Right cardiac atrium (tissue), 5 donors: ENCODE data around the gene FITM2. TPM values are rescaled to one million over a fixed set of nuclear protein-coding genes. Genes with fewer than 3 reads are reported as not detected.
A peak's percentile ranks its signal among the peaks of the same experiment; 100 is the strongest.
"Not testable (repeated sequence)": the region's sequence is repeated elsewhere in the genome, so short reads cannot be mapped to it uniquely, and the experiment has no call there.

Experiments used
- ATAC-seq, 2 donors: fragments of 200-7000 bp; cut with Tn5 transposase; one replicate each; pipeline versions ENCODE4 v1.8.0 to v1.9.1; 2020; ENCODE audit warnings: moderate library complexity in 2 of 2, mild to moderate bottlenecking in 1 of 2
- DNase-seq, 3 donors: peaks; one replicate each; pipeline ENCODE4 v3.0.0-alpha.2; 2020
- H3K27ac ChIP-seq: one replicate; pipeline ENCODE4 v1.5.1; 2013; ENCODE audit warnings: mild to moderate bottlenecking, low read length, control low read depth, moderate library complexity
- H3K27me3 ChIP-seq: one replicate; pipeline ENCODE4 v1.6.1; 2013; ENCODE audit not compliant: control insufficient read depth, insufficient read depth
- H3K4me1 ChIP-seq: one replicate; pipeline ENCODE4 v1.6.1; 2013; ENCODE audit warnings: low read length; ENCODE audit not compliant: control insufficient read depth, insufficient read depth
- H3K4me3 ChIP-seq: one replicate; pipeline ENCODE4 v1.5.1; 2013; ENCODE audit warnings: low read length, control low read depth
- H3K9me3 ChIP-seq: one replicate; pipeline ENCODE4 v1.6.1; 2013; ENCODE audit warnings: low read length; ENCODE audit not compliant: control insufficient read depth
- WGBS: extraction: QIAGEN DNeasy Blood & Tissue Kit; methylation state at CpG from one replicate; pipeline ENCODE4 v1.1.7; 2013; 5-methylcytosine and 5-hydroxymethylcytosine counted together
- intact Hi-C, 4 donors: fragments of 100-400 bp; cut with DNase I; formaldehyde crosslinking; loops; one replicate each; pipeline versions ENCODE4 v1.11.0 to v1.14.0; 2022 to 2023
- polyA plus RNA-seq: library from polyadenylated mRNA; stranded (reverse); fragments of 200-250 nt; gene quantifications from one replicate; pipeline ENCODE4 v1.2.3, GENCODE V29; 2013
- total RNA-seq, 4 donors: library from RNA; stranded (reverse); fragmentation: NEBNext Ultra II Directional; extraction: Animal tissue kit (Norgen Biotek cat#: 25700); gene quantifications; one replicate each; pipeline ENCODE4 v1.2.1, GENCODE V29; 2021
- donor health status: healthy with polysubstance abuse.
- donor health status: DM: no; HTN: yes; CAD: no.
- donor health status: DM: no; HTN: no; CAD: no.
- donor health status: DM: no; HTN: yes; CAD: no; lungs with severe emphysema.
- donor health status: DM: yes; HTN: yes; CAD: no.

The FITM2 gene
- total and polyA plus RNA-seq, 5 donors: 57.1 to 150 (median 143) TPM

DNA sequence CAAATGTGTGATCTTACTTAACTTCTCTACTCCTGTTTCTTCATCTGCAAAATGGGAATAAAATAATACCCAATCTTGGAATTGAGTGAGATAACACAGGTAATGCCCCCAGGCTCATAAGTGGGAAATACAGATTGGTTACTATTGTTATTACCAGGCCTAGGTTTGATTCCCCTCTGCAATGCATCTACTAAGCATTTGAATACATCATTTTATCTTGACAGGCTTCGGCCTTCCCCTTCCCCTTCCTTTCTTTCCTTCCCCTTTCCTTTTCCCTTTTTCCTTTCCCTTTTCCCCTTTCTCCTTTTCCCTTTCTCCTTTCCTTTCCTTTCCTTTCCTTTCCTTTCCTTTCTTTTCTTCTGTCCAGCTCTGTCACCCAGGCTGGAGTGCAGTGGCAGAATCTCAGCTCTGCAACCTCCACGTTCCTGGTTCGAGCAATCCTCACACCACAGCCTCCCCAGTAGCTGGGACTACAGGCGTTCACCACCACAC lies 37.2 kb upstream of the FITM2 start:
- DNase-seq: no peak
- no peak for ATAC-seq
- WGBS: 92% methylated on average over 4 of the region's 4 CpGs
- H3K4me1 ChIP-seq: no peaks in the 10 kb centered on the region
- no peak overlapping the region for H3K4me3 ChIP-seq
- no peaks in the 10 kb centered on the region for H3K27me3 ChIP-seq
- no peak overlapping the region for H3K27ac ChIP-seq
- H3K9me3 ChIP-seq: no peaks in the 10 kb centered on the region
- intact Hi-C loops: no loop called here

DNA sequence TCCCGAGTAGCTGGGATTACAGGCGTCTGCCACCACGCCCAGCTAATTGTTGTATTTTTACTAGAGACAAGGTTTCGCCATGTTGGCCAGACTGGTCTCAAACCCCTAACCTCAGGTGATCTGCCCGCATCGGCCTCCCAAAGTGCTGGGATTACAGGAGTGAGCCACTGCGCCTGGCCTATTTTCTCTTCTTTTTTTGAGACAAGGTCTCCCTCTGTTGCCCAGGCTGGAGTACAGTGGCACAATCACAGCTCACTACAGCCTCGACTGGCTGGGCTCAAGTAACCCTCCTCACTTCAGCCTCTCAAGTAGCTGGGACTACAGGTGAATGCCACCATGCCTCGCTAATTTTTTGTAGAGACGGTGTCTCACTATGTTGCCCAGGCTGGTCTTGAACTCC lies 34.9 kb upstream of the FITM2 start:
- 86% methylated on average over 10 of the region's 10 CpGs for WGBS
- H3K9me3 ChIP-seq, intact Hi-C loops, H3K27me3 ChIP-seq, H3K4me3 ChIP-seq, H3K4me1 ChIP-seq, H3K27ac ChIP-seq, ATAC-seq, DNase-seq: not testable (repeated sequence)

DNA sequence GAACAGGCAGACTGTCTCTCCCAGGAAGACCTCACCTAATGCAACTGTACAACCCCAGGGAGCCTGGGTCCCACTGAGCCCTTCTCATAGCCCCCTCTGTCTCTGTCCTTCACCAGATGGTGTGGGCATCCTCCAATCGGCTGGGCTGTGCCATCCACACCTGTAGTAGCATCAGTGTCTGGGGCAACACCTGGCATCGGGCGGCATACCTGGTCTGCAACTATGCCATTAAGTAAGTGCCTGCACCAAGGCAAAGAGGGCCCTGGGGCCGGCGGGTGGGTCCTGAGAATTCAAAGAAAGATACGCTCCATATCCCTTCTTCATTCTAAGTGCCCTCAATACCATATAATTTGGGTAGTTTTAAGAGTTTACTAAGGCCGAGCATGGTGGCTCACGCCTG lies 34.1 kb upstream of the FITM2 start:
- H3K9me3 ChIP-seq: no peaks in the 10 kb centered on the region
- H3K27me3 ChIP-seq: no peaks in the 10 kb centered on the region
- intact Hi-C loops: no loop called here
- H3K4me3 ChIP-seq: no peak overlapping the region
- H3K4me1 ChIP-seq: no peaks in the 10 kb centered on the region
- no peak overlapping the region for H3K27ac ChIP-seq
- ATAC-seq (no peak), DNase-seq (no peak)
- WGBS: 94% methylated on average over 8 of the region's 8 CpGs

DNA sequence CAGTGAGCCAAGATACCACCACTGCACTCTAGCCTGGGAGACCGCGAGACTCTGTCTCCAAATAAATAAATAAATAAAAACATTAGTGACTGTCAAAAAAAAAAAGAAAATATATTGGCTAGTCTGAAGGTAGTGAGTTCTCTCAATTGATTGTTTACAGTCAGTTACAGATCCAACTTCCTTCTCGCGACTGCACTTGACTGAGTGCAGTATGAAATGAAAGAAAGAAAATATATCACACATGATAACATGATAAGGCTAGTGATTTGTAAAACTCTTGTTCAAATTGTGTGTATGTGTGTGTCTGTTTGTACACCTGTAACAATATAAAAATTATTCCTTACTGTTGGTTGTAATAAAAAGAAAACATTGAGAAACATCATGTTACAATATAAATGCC lies 33.7 kb upstream of the FITM2 start:
- H3K9me3 ChIP-seq: no peaks in the 10 kb centered on the region
- ATAC-seq (no peak), DNase-seq (no peak)
- 84% methylated on average over 4 of the region's 4 CpGs for WGBS
- no peak overlapping the region for H3K4me3 ChIP-seq
- no peaks in the 10 kb centered on the region for H3K27me3 ChIP-seq
- intact Hi-C loops: no loop called here
- H3K27ac ChIP-seq: no peak overlapping the region
- no peaks in the 10 kb centered on the region for H3K4me1 ChIP-seq

DNA sequence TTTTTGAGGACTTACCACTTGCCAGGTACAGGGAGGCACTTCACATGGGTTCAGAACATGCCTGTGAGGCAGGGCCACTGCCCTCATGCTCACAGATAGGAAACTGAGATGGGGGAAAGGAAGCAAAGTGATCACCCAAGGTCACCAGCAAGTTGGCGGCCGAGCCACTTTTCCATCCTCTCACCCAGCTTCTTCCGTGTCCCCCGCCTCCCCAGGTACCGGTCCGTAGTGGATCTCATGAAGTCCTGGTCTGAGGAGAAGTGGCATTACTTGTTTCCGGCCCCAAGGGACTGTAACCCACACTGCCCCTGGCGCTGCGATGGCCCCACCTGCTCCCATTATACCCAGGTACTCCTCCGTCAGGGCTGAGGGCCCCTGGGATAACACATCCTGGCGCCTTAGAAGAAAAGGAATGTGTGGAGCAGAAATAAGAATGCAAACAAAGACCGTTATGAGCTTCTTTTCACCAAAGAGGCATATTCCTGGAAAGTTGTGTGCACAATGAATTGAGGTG lies 32.2 kb upstream of the FITM2 start:
- intact Hi-C loops: no loop called here
- Histone ChIP-seq H3K9me3 (no peaks in the 10 kb centered on the region), H3K4me3 (no peak overlapping the region), H3K4me1 (no peaks in the 10 kb centered on the region), H3K27ac (no peak overlapping the region), H3K27me3 (no peaks in the 10 kb centered on the region)
- ATAC-seq (no peak), DNase-seq (no peak)
- WGBS: 82% methylated on average over 12 of the region's 12 CpGs

DNA sequence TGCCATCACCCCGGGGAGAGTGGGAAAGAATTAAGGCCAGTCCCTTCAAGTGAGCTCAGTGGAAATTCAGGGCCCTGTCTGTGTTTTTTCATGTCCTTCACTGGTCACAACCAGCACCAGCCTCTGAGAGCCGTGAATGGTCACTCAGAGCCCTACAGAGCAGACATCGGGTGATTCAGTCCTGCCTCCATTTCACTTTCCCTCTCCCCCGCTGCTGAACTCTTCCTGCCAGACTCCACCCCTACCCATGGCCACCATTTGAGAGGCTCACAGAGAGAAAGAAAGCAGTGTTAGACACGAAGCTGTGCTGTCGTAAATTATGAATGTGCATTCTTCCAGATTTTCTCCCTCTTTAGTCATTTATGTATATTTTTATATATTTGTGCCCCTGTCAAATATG lies 31.2 kb upstream of the FITM2 start:
- peak; percentile 32 to 64 for ATAC-seq
- Histone ChIP-seq H3K27ac (peak overlapping the region; percentile 36), H3K27me3 (no peaks in the 10 kb centered on the region), H3K9me3 (no peaks in the 10 kb centered on the region), H3K4me1 (no peaks in the 10 kb centered on the region), H3K4me3 (no peak overlapping the region)
- intact Hi-C loops: no loop called here
- WGBS: 42% methylated on average over 6 of the region's 6 CpGs
- DNase-seq: no peak

DNA sequence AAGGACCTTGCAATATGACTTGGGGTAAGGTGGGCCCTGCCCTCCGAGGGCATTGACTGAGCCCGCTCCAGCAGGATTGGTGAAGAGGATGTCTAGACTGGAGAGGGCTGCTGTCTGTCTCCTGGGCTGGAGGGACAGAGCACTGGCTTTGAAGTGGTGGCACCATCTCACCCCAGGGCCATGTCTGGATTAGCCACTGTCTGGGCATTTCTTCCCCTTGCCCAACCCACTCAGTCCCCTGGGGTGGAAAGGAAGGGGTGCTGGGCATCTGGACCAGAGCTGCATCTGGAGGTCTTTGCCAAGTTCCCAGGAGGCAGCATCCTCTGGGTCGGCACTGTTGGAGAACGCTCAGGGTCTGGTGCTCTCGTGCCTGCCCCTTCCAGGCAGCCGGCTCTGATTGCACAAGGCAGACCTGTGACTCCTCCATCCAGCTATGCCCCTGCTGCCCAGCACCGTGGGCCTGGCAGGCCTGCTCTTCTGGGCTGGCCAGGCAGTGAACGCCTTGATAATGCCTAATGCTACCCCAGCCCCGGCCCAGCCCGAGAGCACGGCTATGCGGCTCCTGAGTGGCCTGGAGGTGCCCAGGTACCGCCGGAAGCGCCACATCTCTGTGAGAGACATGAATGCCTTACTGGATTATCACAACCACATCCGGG lies 25.9 kb upstream of the FITM2 start, which contains the start of gene R3HDML:
Gene R3HDML, plus strand, starts transcription at position 319 of the 656 bp plus-strand sequence. Its CDS starts 115 bp downstream, at position 434.
- intact Hi-C loops: no loop called here
- DNase-seq (no peak), ATAC-seq (no peak)
- H3K4me1 ChIP-seq: no peaks in the 10 kb centered on the region
- H3K4me3 ChIP-seq: no peak within 1 kb of the TSS
- H3K9me3 ChIP-seq: no peaks in the 10 kb centered on the region
- H3K27ac ChIP-seq: no peak within 1 kb of the TSS
- WGBS: 84% methylated on average over 16 of the region's 16 CpGs
- no peaks in the 10 kb centered on the region for H3K27me3 ChIP-seq

DNA sequence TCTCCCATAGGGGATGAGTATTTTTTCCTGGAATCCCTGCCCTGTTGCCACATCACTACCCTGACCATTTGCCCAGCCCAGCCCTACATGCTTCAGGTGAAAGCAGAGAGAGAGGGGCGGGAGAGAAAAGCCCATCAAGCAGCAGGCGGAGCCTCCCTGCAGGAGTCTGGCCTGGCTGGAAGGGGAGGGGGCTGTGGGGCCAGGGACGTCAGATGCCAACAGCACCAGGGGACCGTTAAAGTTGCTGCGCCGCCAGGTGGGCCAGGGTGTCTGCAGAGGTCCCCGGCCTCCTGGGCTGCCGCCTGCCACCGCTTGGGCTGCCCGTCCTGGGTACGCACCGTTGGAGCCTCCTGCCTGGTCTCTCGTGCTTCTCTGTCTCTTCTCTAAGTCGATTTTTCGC lies 25.1 kb upstream of the FITM2 start:
- no peak for ATAC-seq
- intact Hi-C loops: no loop called here

DNA sequence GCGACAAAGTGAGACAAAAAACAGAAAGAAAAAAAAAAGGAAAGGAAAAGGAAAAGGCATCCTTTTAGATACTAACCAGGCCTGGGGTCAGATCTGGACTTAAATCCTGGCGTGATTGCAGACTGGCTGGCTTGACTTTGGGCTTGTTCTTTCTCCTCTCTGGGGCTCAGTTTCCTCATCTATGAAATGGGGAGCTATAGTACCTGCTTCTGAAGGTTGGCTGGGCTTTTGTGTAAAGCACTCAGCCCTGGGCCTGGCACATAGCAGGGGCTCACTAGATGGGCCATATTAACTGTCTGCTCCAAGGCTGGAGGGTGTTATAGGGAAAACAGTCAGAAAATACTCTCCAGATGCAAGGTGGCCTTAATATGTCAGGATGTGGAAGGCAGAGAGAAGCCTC lies 24.7 kb upstream of the FITM2 start:
- Histone ChIP-seq H3K4me1 (no peaks in the 10 kb centered on the region), H3K4me3 (no peak overlapping the region), H3K27ac (no peak overlapping the region), H3K27me3 (no peaks in the 10 kb centered on the region), H3K9me3 (no peaks in the 10 kb centered on the region)
- intact Hi-C loops: no loop called here
- WGBS: 78% methylated on average over 2 of the region's 2 CpGs
- no peak for DNase-seq
- ATAC-seq: no peak

More for the DNA sequence above, 25.1 kb upstream of the FITM2 start:
- Histone ChIP-seq H3K27ac (no peak overlapping the region), H3K27me3 (no peaks in the 10 kb centered on the region), H3K4me3 (no peak overlapping the region), H3K4me1 (no peaks in the 10 kb centered on the region), H3K9me3 (no peaks in the 10 kb centered on the region)
- no peak for DNase-seq
- WGBS: 38% methylated on average over 15 of the region's 15 CpGs

DNA sequence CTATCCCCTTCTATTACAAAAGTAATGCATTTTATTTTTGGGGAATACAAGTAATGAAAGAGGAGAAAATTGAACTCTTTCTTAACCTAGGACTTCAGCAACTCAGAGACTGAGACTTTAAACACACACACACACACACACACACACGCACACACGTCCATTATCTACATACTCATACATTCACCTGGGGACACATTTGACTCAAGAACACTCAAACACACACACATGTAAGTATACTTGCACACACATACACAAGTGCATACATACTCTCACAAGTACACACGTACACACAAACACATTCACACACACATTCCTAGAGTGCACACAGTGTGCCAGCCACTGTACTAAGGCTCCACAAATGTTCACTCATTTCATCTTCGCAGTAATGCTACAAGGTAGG lies 23.7 kb upstream of the FITM2 start:
- ATAC-seq: no peak
- H3K27ac ChIP-seq: no peak overlapping the region
- no peak for DNase-seq
- no peaks in the 10 kb centered on the region for H3K4me1 ChIP-seq
- intact Hi-C loops: no loop called here
- no peaks in the 10 kb centered on the region for H3K27me3 ChIP-seq
- H3K9me3 ChIP-seq: no peaks in the 10 kb centered on the region
- 75% methylated on average over 4 of the region's 4 CpGs for WGBS
- H3K4me3 ChIP-seq: no peak overlapping the region

DNA sequence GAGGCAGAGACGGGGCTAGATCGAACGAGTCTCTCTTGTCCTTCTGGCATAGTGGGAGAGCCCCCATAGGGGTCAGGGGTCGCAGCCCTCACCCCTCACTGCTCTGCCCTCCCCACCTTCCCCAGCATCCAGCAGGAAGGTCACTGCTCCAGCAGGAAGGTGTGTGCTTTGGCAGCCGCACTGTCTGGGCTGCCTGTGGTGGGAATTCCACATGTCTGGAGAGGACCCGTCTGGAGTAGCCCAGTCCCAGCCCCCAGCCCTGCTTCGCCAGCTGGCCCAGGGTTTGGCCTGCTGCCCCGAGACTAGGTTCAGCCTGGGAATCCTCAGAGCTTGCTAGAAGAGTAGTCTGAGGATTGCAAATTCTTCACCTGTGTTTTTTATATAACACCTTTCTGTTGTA lies 23.3 kb upstream of the FITM2 start:
- Histone ChIP-seq H3K4me3 (no peak overlapping the region), H3K9me3 (no peaks in the 10 kb centered on the region), H3K4me1 (no peaks in the 10 kb centered on the region), H3K27ac (no peak overlapping the region), H3K27me3 (no peaks in the 10 kb centered on the region)
- DNase-seq (no peak), ATAC-seq (no peak)
- intact Hi-C loops: no loop called here
- 41% methylated on average over 8 of the region's 8 CpGs for WGBS
